ENCODE measurements around the gene PPA2. TPM values are rescaled to one million over a fixed set of nuclear protein-coding genes. Genes with fewer than 3 reads are reported as not detected.
A peak's percentile ranks its signal among the peaks of the same experiment; 100 is the strongest.

Gene PPA2
- total RNA-seq, 2 experiments from 2014 or later = 113 to 123 TPM

DNA sequence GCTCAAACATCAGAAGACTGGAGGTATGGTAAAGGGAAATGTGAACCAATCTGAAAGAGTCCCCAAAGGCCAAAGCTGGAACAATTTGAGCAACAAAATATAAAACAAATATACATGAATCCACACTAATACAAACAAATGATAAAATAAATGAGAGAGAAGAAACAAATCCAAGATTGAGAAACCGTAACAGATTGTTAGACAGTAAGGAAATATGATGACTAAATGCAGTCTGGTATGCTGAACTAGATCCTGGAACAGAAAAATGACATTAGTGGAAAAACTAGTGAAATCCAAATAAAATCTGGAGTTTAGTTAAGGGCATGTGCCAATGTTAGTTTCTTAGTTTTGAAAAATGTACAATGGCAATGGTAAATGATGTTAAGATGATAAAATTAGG, 15.9 kb downstream of the PPA2 start:
- Mint-ChIP-seq H3K4me3 (no peak overlapping the region), H3K9me3 (peaks cover under 1% of the 10 kb centered on the region), H3K27me3 (no peaks in the 10 kb centered on the region), H3K27ac (no peak overlapping the region), H3K4me1 (ENCODE audit: low read depth) (peaks cover 51% of the 10 kb centered on the region), H3K36me3 (peaks cover 37% of the 10 kb centered on the region)
- CTCF ChIA-PET = interaction anchor here (1.1 kb wide), 1 partner anchor 16 kb away, joined by 3 read pairs; the partner anchor contains the start of gene PPA2
- DNase-seq = no peak
- POLR2A ChIA-PET = no interaction called here
- intact Hi-C loops (cut with micrococcal nuclease) = no loop called here

- ChIA-PET CTCF (interaction anchor here (1.0 to 1.8 kb wide), 2 partner anchors 16 to 18 kb away, joined by 3 to 10 read pairs; partner anchors contain the start of gene PPA2), POLR2A (no interaction called here)
- H3K36me3 Mint-ChIP-seq = peaks cover 42% of the 10 kb centered on the region
- no peak overlapping the region for H3K27ac Mint-ChIP-seq
- no peak for DNase-seq
- no peak overlapping the region for H3K4me3 Mint-ChIP-seq
- H3K4me1 Mint-ChIP-seq (ENCODE audit: low read depth) = peaks cover 44% of the 10 kb centered on the region
- intact Hi-C loops (cut with micrococcal nuclease) = no loop called here
- H3K27me3 Mint-ChIP-seq = no peaks in the 10 kb centered on the region
- no peaks in the 10 kb centered on the region for H3K9me3 Mint-ChIP-seq
These were observed 17.9 kb downstream of the PPA2 start for GRCh38 chr4:105455998-105456397.

DNA sequence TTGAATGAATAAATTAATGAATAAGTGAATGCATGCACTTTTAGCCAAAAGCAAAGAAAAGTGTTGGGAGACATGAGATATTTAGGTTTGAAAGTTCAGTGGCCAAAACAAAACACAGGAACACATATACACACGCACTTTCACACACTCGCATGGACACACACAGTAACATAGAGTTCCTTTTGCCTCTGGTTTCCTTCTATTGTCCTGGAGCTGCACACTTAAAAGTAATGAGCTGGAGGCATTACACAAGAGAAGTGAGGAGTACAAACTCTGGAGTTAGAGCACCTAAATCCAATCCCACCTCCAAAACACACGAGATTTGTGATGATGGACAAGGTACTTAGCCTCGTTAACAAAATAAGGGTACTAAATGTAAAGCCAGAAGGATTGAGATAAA, 18.7 kb downstream of the PPA2 start:
- H3K9me3 Mint-ChIP-seq = no peaks in the 10 kb centered on the region
- intact Hi-C loops (cut with micrococcal nuclease) = no loop called here
- POLR2A ChIA-PET = no interaction called here
- DNase-seq = no peak
- H3K4me1 Mint-ChIP-seq (ENCODE audit: low read depth) = peaks cover 41% of the 10 kb centered on the region
- CTCF ChIA-PET = interaction anchor here (1.4 to 3.0 kb wide), 3 partner anchors 16 to 177 kb away, joined by 3 to 21 read pairs (median 14); partner anchors contain the start of gene PPA2
- H3K36me3 Mint-ChIP-seq = peaks cover 45% of the 10 kb centered on the region
- H3K4me3 Mint-ChIP-seq = no peak overlapping the region
- peak overlapping the region; percentile 40 for H3K27ac Mint-ChIP-seq
- H3K27me3 Mint-ChIP-seq = no peaks in the 10 kb centered on the region

GRCh38 chr4:105453550-105454205, 20.2 kb downstream of the PPA2 start:
- intact Hi-C loops (cut with micrococcal nuclease) = loop anchor here (1.0 to 5.0 kb wide), 6 partner anchors 20 to 393 kb away; no protein-coding TSS in a partner anchor
- Mint-ChIP-seq H3K27ac (peak overlapping the region; percentile 69), H3K27me3 (no peaks in the 10 kb centered on the region), H3K9me3 (no peaks in the 10 kb centered on the region), H3K36me3 (peaks cover 49% of the 10 kb centered on the region), H3K4me1 (ENCODE audit: low read depth) (peaks cover 38% of the 10 kb centered on the region), H3K4me3 (no peak overlapping the region)
- ChIA-PET POLR2A (interaction anchor here (1.0 to 1.2 kb wide), 2 partner anchors 17 to 20 kb away, joined by 4 to 6 read pairs; partner anchors contain the start of gene PPA2), CTCF (interaction anchor here (0.7 to 3.0 kb wide), 6 partner anchors 12 to 552 kb away, joined by 3 to 21 read pairs (median 4); partner anchors contain the start of gene PPA2)
- DNase-seq = peak; percentile 51

DNA sequence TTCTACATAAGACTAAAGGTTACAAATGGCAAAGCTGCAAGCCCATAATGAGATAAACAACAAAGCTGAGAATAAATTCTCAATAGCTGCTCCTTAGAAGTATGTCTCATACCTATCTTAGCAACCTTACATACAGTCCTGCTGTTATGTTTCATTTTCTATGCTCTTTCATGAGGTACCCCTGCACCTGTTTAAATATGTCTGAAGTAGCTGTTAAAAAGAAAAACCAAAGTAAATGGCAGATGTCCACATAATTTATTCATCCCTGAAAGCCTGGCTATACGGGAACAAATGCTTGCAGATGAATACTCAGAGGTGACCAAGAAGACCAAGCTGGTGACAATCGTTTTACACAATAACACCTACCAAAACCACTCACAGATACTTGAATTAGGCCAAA, 22.5 kb downstream of the PPA2 start:
- Mint-ChIP-seq H3K4me1 (ENCODE audit: low read depth) (peaks cover 34% of the 10 kb centered on the region), H3K9me3 (no peaks in the 10 kb centered on the region), H3K27ac (no peak overlapping the region), H3K27me3 (no peaks in the 10 kb centered on the region), H3K4me3 (no peak overlapping the region), H3K36me3 (peaks cover 44% of the 10 kb centered on the region)
- intact Hi-C loops (cut with micrococcal nuclease) = loop anchor here (5.0 kb wide), 1 partner anchor 259 kb away; no protein-coding TSS in a partner anchor
- POLR2A ChIA-PET = interaction anchor here (0.8 kb wide), 1 partner anchor 22 kb away, joined by 3 read pairs; no protein-coding TSS in a partner anchor
- DNase-seq = no peak
- CTCF ChIA-PET = no interaction called here

DNA sequence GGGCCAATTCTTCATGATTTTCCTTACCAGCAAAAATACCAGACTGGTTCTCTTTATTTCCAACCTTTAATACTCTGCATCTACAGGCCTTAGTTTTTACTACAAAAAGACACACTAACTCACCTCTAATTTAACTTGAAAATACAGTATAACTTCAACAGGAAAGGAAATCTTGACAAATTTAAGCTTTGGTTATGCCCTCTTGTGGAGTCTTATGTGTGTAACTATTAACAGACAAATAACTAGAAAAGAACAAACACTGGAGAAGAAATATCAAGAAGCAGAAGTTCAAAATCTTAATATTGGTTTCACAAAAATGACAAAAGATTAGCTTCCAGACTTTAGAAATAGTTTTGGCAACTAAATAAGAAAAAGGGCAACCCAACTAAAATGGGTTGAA, 33.0 kb downstream of the PPA2 start:
- peaks cover 38% of the 10 kb centered on the region for H3K36me3 Mint-ChIP-seq
- intact Hi-C loops (cut with micrococcal nuclease) = no loop called here
- peaks cover 16% of the 10 kb centered on the region for H3K9me3 Mint-ChIP-seq
- no peak overlapping the region for H3K27ac Mint-ChIP-seq
- CTCF ChIA-PET = no interaction called here
- DNase-seq = no peak
- H3K27me3 Mint-ChIP-seq = no peaks in the 10 kb centered on the region
- POLR2A ChIA-PET = no interaction called here
- no peaks in the 10 kb centered on the region for H3K4me1 Mint-ChIP-seq (ENCODE audit: low read depth)
- no peak overlapping the region for H3K4me3 Mint-ChIP-seq

- POLR2A ChIA-PET = no interaction called here
- Mint-ChIP-seq H3K9me3 (peaks cover 23% of the 10 kb centered on the region), H3K4me3 (no peak overlapping the region), H3K4me1 (ENCODE audit: low read depth) (peaks cover 6% of the 10 kb centered on the region), H3K36me3 (peaks cover 62% of the 10 kb centered on the region), H3K27me3 (no peaks in the 10 kb centered on the region), H3K27ac (no peak overlapping the region)
- no peak for DNase-seq
- intact Hi-C loops (cut with micrococcal nuclease) = no loop called here
- CTCF ChIA-PET = no interaction called here
These were observed 36.2 kb downstream of the PPA2 start for GRCh38 chr4:105437637-105438036.

DNA sequence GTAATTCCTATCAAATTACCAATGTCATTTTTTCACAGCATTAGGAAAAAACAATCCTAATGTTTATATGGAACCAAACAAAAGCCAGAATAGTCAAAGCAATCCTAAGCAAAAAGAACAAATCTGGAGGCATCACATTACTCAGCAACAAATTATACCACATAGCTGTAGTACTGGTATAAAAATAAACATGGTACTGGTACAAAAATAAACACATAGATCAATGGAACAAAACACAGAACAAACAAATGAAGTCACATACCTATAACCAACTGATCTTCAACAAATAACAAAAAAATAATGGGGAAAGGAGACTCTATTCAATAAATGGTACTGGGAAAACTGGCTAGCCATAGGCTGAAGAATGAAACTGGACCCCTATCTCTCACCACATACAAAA, 37.4 kb downstream of the PPA2 start:
- Mint-ChIP-seq H3K36me3 (peaks cover 68% of the 10 kb centered on the region), H3K9me3 (peaks cover 23% of the 10 kb centered on the region), H3K4me1 (ENCODE audit: low read depth) (peaks cover 6% of the 10 kb centered on the region), H3K27me3 (no peaks in the 10 kb centered on the region), H3K4me3 (no peak overlapping the region), H3K27ac (no peak overlapping the region)
- ChIA-PET CTCF (no interaction called here), POLR2A (no interaction called here)
- DNase-seq = no peak
- intact Hi-C loops (cut with micrococcal nuclease) = no loop called here

GRCh38 chr4:105434940-105435339, 38.9 kb downstream of the PPA2 start:
- POLR2A ChIA-PET = no interaction called here
- H3K4me3 Mint-ChIP-seq = no peak overlapping the region
- H3K27me3 Mint-ChIP-seq = no peaks in the 10 kb centered on the region
- DNase-seq = no peak
- peaks cover 69% of the 10 kb centered on the region for H3K36me3 Mint-ChIP-seq
- peaks cover 21% of the 10 kb centered on the region for H3K9me3 Mint-ChIP-seq
- H3K4me1 Mint-ChIP-seq (ENCODE audit: low read depth) = peaks cover 6% of the 10 kb centered on the region
- H3K27ac Mint-ChIP-seq = no peak overlapping the region
- CTCF ChIA-PET = no interaction called here
- intact Hi-C loops (cut with micrococcal nuclease) = no loop called here

GRCh38 chr4:105433421-105433820, 40.4 kb downstream of the PPA2 start:
- Mint-ChIP-seq H3K27me3 (no peaks in the 10 kb centered on the region), H3K4me1 (ENCODE audit: low read depth) (peaks cover 6% of the 10 kb centered on the region), H3K27ac (no peak overlapping the region), H3K36me3 (peaks cover 68% of the 10 kb centered on the region), H3K4me3 (no peak overlapping the region), H3K9me3 (peaks cover 21% of the 10 kb centered on the region)
- CTCF ChIA-PET = no interaction called here
- intact Hi-C loops (cut with micrococcal nuclease) = no loop called here
- POLR2A ChIA-PET = no interaction called here
- DNase-seq = no peak

- intact Hi-C loops (cut with micrococcal nuclease) = no loop called here
- CTCF ChIA-PET = no interaction called here
- Mint-ChIP-seq H3K4me1 (ENCODE audit: low read depth) (peaks cover 6% of the 10 kb centered on the region), H3K9me3 (peaks cover 21% of the 10 kb centered on the region), H3K4me3 (no peak overlapping the region), H3K27ac (no peak overlapping the region), H3K27me3 (no peaks in the 10 kb centered on the region), H3K36me3 (peaks cover 70% of the 10 kb centered on the region)
- no peak for DNase-seq
- POLR2A ChIA-PET = no interaction called here
These were observed 41.4 kb downstream of the PPA2 start for GRCh38 chr4:105432438-105432837.

DNA sequence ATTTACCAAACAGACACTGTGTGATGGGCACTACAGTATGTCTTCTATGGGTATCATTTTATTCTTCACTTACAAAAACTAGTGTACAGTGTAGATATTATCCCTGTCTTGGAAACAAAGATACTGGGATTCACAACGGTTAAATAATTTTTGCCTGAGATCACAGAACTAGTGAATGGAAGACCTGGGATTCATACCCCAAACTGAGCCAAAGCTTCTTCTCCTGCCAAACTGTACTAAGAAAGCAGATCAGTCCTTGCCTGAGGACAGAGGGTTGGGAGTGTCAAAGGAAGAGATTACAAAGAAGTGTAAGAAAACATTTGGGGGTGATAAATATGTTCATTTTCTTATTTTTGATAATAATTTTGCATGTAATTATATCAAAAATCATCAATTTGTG, 43.1 kb downstream of the PPA2 start:
- H3K4me3 Mint-ChIP-seq = no peak overlapping the region
- no peak overlapping the region for H3K27ac Mint-ChIP-seq
- H3K4me1 Mint-ChIP-seq (ENCODE audit: low read depth) = peaks cover 6% of the 10 kb centered on the region
- no peak for DNase-seq
- intact Hi-C loops (cut with micrococcal nuclease) = no loop called here
- no peaks in the 10 kb centered on the region for H3K27me3 Mint-ChIP-seq
- H3K9me3 Mint-ChIP-seq = peaks cover 10% of the 10 kb centered on the region
- H3K36me3 Mint-ChIP-seq = peaks cover 71% of the 10 kb centered on the region
- CTCF ChIA-PET = no interaction called here
- POLR2A ChIA-PET = no interaction called here
